DOHH2 (cell line): ENCODE results near the gene LDLRAD2.

Experiments used
- CTCF ChIP-seq: fragments of 200-600 bp; sonication (generic); IDR thresholded peaks from one replicate; pipeline ENCODE4 v1.5.1; 2014; ENCODE audit warnings: antibody characterized with exemption, mild to moderate bottlenecking, low read depth, low read length; ENCODE audit not compliant: poor library complexity, severe bottlenecking
- EZH2phosphoT487 ChIP-seq: fragments of 200-600 bp; sonication (generic); IDR thresholded peaks from 2 replicates; pipeline ENCODE4 v1.6.1; 2017; ENCODE audit warnings: borderline replicate concordance, mild to moderate bottlenecking, antibody characterized with exemption, low read length, moderate library complexity, mixed read lengths

GRCh38 chr1:21874328-21874727, 62.3 kb downstream of the LDLRAD2 start:
- TF ChIP-seq CTCF (no peak), EZH2phosphoT487 (no peak)
